PC-3 (cell line): ENCODE measurements around the gene HIP1R. TPM values are rescaled to one million over a fixed set of nuclear protein-coding genes. Genes with fewer than 3 reads are reported as not detected.

Source experiments
- ATAC-seq: fragments of 200-7000 bp; cut with Tn5 transposase; 2 replicates; pipeline ENCODE4 v1.9.1; 2020; ENCODE audit warnings: mild to moderate bottlenecking, moderate library complexity
- BruUV-seq: library from RNA; stranded (reverse); fragments of 400-500 nt; replicated peaks from 2 replicates; lab custom pipeline; 2021; lab: Mats Ljungman, UMichigan
- CTCF ChIA-PET: fragments of 300-600 bp; sonication (Branson Sonifier 250); formaldehyde crosslinking; loops from one replicate; lab custom pipeline; 2022; ENCODE audit warnings: antibody characterized with exemption; lab: Charles Lee
- POLR2A ChIA-PET: fragments of 300-600 bp; sonication (Branson Sonifier 250); formaldehyde crosslinking; loops from one replicate; lab custom pipeline; 2022; ENCODE audit warnings: antibody characterized with exemption; ENCODE audit not compliant: unreplicated experiment; lab: Charles Lee
- DNase-seq: peaks from one replicate; pipeline ENCODE4 v3.0.0-alpha.2; 2015
- H2AFZ ChIP-seq: fragments of 300-600 bp; sonication (generic); 2 replicates; pipeline ENCODE4 v1.6.0; 2016; ENCODE audit warnings: antibody characterized with exemption, low read length
- H3F3A ChIP-seq: fragments of 300-600 bp; sonication (generic); one replicate; pipeline ENCODE4 v1.6.0; 2017; ENCODE audit warnings: antibody characterized with exemption, low read length, control low read depth, mild to moderate bottlenecking; ENCODE audit not compliant: unreplicated experiment
- H3K27ac ChIP-seq: fragments of 300-600 bp; sonication (generic); 2 replicates; pipeline ENCODE4 v1.5.1; 2016; ENCODE audit warnings: mild to moderate bottlenecking, low read length
- H3K27me3 ChIP-seq: fragments of 300-600 bp; sonication (generic); 2 replicates; pipeline ENCODE4 v1.6.1; 2016; ENCODE audit warnings: low read length, mixed read lengths
- H3K36me3 ChIP-seq: fragments of 300-600 bp; sonication (generic); 2 replicates; pipeline ENCODE4 v1.6.1; 2016; ENCODE audit warnings: low read depth, mixed run types, low read length, mixed read lengths
- H3K4me1 ChIP-seq: fragments of 300-600 bp; sonication (generic); 2 replicates; pipeline ENCODE4 v1.5.1; 2016; ENCODE audit warnings: low read length; ENCODE audit not compliant: insufficient read depth
- H3K4me2 ChIP-seq: fragments of 300-600 bp; sonication (generic); 2 replicates; pipeline ENCODE4 v1.6.0; 2016; ENCODE audit warnings: low read length
- H3K4me3 ChIP-seq: fragments of 300-600 bp; sonication (generic); 2 replicates; pipeline ENCODE4 v1.5.1; 2016; ENCODE audit warnings: mild to moderate bottlenecking, low read length, mixed read lengths
- H3K79me2 ChIP-seq: fragments of 300-600 bp; sonication (generic); 2 replicates; pipeline ENCODE4 v1.6.1; 2017; ENCODE audit warnings: low read length, mixed read lengths
- H3K9ac ChIP-seq: fragments of 300-600 bp; sonication (generic); 2 replicates; pipeline ENCODE4 v1.6.0; 2016; ENCODE audit warnings: mild to moderate bottlenecking, low read length
- H3K9me2 ChIP-seq: fragments of 300-600 bp; sonication (generic); replicated peaks from 2 replicates; pipeline ENCODE4 v1.6.1; 2016; ENCODE audit warnings: mixed run types, low read length, mixed read lengths
- H3K9me3 ChIP-seq: fragments of 300-600 bp; sonication (generic); 2 replicates; pipeline ENCODE4 v1.6.1; 2016; ENCODE audit warnings: low read length, mixed read lengths
- H4K20me1 ChIP-seq: fragments of 300-600 bp; sonication (generic); 2 replicates; pipeline ENCODE4 v1.6.1; 2016; ENCODE audit warnings: low read length, mixed read lengths
- EZH2 ChIP-seq: fragments of 300-600 bp; sonication (generic); IDR thresholded peaks from one replicate; pipeline ENCODE4 v1.6.1; 2017; ENCODE audit warnings: antibody characterized with exemption, mild to moderate bottlenecking, low read length; ENCODE audit not compliant: unreplicated experiment
- EZH2phosphoT487 ChIP-seq: fragments of 300-600 bp; sonication (generic); IDR thresholded peaks from 2 replicates; pipeline ENCODE4 v1.6.1; 2018; ENCODE audit warnings: mild to moderate bottlenecking, antibody characterized with exemption, low read length, borderline replicate concordance
- intact Hi-C: fragments of 100-400 bp; cut with micrococcal nuclease; formaldehyde crosslinking; loops from 2 replicates; pipeline ENCODE4 v1.9.0; 2023
- total RNA-seq: library from RNA; depleted of rRNA; stranded (reverse); fragments of >200 nt; gene quantifications from 2 replicates; pipeline ENCODE4 v1.2.3, GENCODE V29; 2014
- TF ChIP-seq, protein P1 (sequence below): fragments of 300-600 bp; sonication (generic); conservative IDR thresholded peaks from 2 replicates; pipeline ENCODE4 v1.5.1; 2017; ENCODE audit warnings: antibody characterized with exemption, low read depth, mild to moderate bottlenecking, low read length

The HIP1R gene
- total RNA-seq, 1 experiment from 2014 or later = 46.1 TPM

- Histone ChIP-seq H2AFZ (no peak overlapping the region), H4K20me1 (no peaks in the 10 kb centered on the region), H3K27ac (no peak overlapping the region), H3K9ac (no peak overlapping the region), H3K4me2 (no peak overlapping the region), H3K36me3 (0 out of 2 replicates have a peak, but pooled peaks cover 3% of the 10 kb centered on the region), H3K4me3 (no peak overlapping the region), H3K79me2 (peaks cover 52% of the 10 kb centered on the region), H3F3A (peaks cover 7% of the 10 kb centered on the region), H3K9me2 (no peaks in the 10 kb centered on the region), H3K4me1 (peaks cover 36% of the 10 kb centered on the region), H3K27me3 (no peaks in the 10 kb centered on the region), H3K9me3 (no peaks in the 10 kb centered on the region)
- TF ChIP-seq, protein P1, sequence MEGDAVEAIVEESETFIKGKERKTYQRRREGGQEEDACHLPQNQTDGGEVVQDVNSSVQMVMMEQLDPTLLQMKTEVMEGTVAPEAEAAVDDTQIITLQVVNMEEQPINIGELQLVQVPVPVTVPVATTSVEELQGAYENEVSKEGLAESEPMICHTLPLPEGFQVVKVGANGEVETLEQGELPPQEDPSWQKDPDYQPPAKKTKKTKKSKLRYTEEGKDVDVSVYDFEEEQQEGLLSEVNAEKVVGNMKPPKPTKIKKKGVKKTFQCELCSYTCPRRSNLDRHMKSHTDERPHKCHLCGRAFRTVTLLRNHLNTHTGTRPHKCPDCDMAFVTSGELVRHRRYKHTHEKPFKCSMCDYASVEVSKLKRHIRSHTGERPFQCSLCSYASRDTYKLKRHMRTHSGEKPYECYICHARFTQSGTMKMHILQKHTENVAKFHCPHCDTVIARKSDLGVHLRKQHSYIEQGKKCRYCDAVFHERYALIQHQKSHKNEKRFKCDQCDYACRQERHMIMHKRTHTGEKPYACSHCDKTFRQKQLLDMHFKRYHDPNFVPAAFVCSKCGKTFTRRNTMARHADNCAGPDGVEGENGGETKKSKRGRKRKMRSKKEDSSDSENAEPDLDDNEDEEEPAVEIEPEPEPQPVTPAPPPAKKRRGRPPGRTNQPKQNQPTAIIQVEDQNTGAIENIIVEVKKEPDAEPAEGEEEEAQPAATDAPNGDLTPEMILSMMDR = no peak
- TF ChIP-seq EZH2 = no peak
- no peak for TF ChIP-seq EZH2phosphoT487
- intact Hi-C loops = no loop called here
- no TSS peak for BruUV-seq
- ATAC-seq = no peak
- ChIA-PET CTCF (interaction anchor here (0.6 kb wide), 1 partner anchor 44 kb away, joined by 3 read pairs; no protein-coding TSS in a partner anchor), POLR2A (no interaction called here)
- no peak for DNase-seq
These were observed 7.5 kb downstream of the HIP1R start for GRCh38 chr12:122842505-122843405.

DNA sequence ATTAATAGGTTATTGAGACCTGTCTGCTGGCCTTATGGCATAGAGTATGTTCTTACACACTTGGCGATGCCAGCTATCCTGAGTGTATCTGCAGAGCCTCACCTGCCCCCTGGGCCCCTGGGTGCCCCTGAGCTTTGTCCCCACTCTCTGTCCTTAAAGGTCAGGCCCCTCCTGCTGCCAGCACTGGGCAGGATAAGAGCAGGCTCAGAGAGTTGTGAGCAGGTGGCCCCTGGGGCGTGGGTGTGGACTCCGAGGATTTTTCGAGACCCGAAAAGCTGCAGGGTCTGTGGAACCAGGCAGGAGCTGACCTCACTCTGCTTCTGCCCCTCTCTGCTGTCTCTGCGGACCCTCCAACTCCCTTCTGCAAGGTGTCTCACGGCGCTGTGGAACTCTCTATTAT, 8.2 kb downstream of the HIP1R start:
- H3K27me3 ChIP-seq = no peaks in the 10 kb centered on the region
- H3K9ac ChIP-seq = no peak overlapping the region
- 0 out of 2 replicates have a peak, but pooled peaks cover 3% of the 10 kb centered on the region for H3K36me3 ChIP-seq
- peaks cover 7% of the 10 kb centered on the region for H3F3A ChIP-seq
- H4K20me1 ChIP-seq = no peaks in the 10 kb centered on the region
- ATAC-seq (no peak), DNase-seq (no peak)
- intact Hi-C loops = no loop called here
- H3K4me3 ChIP-seq = no peak overlapping the region
- H3K27ac ChIP-seq = no peak overlapping the region
- H3K4me2 ChIP-seq = no peak overlapping the region
- H3K9me3 ChIP-seq = no peaks in the 10 kb centered on the region
- H3K4me1 ChIP-seq = peaks cover 30% of the 10 kb centered on the region
- POLR2A ChIA-PET = no interaction called here
- no TSS peak for BruUV-seq
- CTCF ChIA-PET = no interaction called here
- peaks cover 45% of the 10 kb centered on the region for H3K79me2 ChIP-seq
- H3K9me2 ChIP-seq = no peaks in the 10 kb centered on the region
- TF ChIP-seq EZH2phosphoT487 = no peak
- no peak for TF ChIP-seq EZH2
- TF ChIP-seq, protein P1 = no peak
- no peak overlapping the region for H2AFZ ChIP-seq

- CTCF ChIA-PET = no interaction called here
- TF ChIP-seq, protein P1 = no peak
- TF ChIP-seq EZH2phosphoT487 (no peak), EZH2 (no peak)
- no peak for ATAC-seq
These were observed 9.2 kb downstream of the HIP1R start for GRCh38 chr12:122844366-122844971.

More at GRCh38 chr12:122844366-122844971, 9.2 kb downstream of the HIP1R start:
- H4K20me1 ChIP-seq = no peaks in the 10 kb centered on the region
- H3K4me2 ChIP-seq = no peak overlapping the region
- peaks cover 7% of the 10 kb centered on the region for H3F3A ChIP-seq
- BruUV-seq = no TSS peak
- no peaks in the 10 kb centered on the region for H3K9me3 ChIP-seq
- H3K79me2 ChIP-seq = peaks cover 35% of the 10 kb centered on the region
- no peaks in the 10 kb centered on the region for H3K27me3 ChIP-seq
- no peak overlapping the region for H2AFZ ChIP-seq
- intact Hi-C loops = no loop called here
- no peak overlapping the region for H3K4me3 ChIP-seq
- H3K9ac ChIP-seq = no peak overlapping the region
- H3K36me3 ChIP-seq = 0 out of 2 replicates have a peak, but pooled peaks cover 3% of the 10 kb centered on the region
- no peaks in the 10 kb centered on the region for H3K9me2 ChIP-seq
- POLR2A ChIA-PET = no interaction called here
- peaks cover 30% of the 10 kb centered on the region for H3K4me1 ChIP-seq
- DNase-seq = no peak
- no peak overlapping the region for H3K27ac ChIP-seq
